GM12801 (cell line): ENCODE data around the gene C12orf56.

Source experiments
- CTCF ChIP-seq: IDR thresholded peaks from one replicate; pipeline ENCODE4 v1.5.1; 2011; ENCODE audit warnings: control low read depth; ENCODE audit not compliant: insufficient read length; ENCODE audit errors: extremely low read depth

C12orf56 gene

GRCh38 chr12:64403707-64404469 lies 13.3 kb upstream of the C12orf56 start, which contains the start of gene XPOT:
Gene XPOT (plus strand): TSS chr12:64404392. CDS start chr12:64410036, 5,644 bp downstream.
- no peak for TF ChIP-seq CTCF

- TF ChIP-seq CTCF: no peak
These were observed 11.6 kb upstream of the C12orf56 start for GRCh38 chr12:64402181-64402580.

GRCh38 chr12:64400041-64400440 lies 9.5 kb upstream of the C12orf56 start:
- no peak for TF ChIP-seq CTCF

- TF ChIP-seq CTCF: no peak
These were observed 5.2 kb upstream of the C12orf56 start for GRCh38 chr12:64395739-64396138.

- no peak for TF ChIP-seq CTCF
These were observed 1.7 kb upstream of the C12orf56 start for GRCh38 chr12:64392221-64392620.

- TF ChIP-seq CTCF: no peak
These were observed 1.4 kb downstream of the C12orf56 start for GRCh38 chr12:64389154-64389553.

- no peak for TF ChIP-seq CTCF
These were observed 3.3 kb downstream of the C12orf56 start for GRCh38 chr12:64387197-64387816.
